Trophoblast cell (in vitro differentiated cells and primary cell): ENCODE results near the gene CXCL8.

Experiments used
- DNase-seq, 2 donors: peaks; one replicate each; pipeline ENCODE4 v3.0.0-alpha.2; 2016
- H2AFZ ChIP-seq: 2 replicates; pipeline ENCODE4 v1.6.1; 2013; ENCODE audit warnings: low read length, moderate library complexity, mild to moderate bottlenecking; ENCODE audit not compliant: insufficient read depth, poor library complexity
- H2AK5ac ChIP-seq: 2 replicates; pipeline ENCODE4 v1.6.1; 2013; ENCODE audit warnings: mild to moderate bottlenecking, low read length
- H2BK120ac ChIP-seq: 2 replicates; pipeline ENCODE4 v1.6.1; 2013; ENCODE audit warnings: low read length, mild to moderate bottlenecking, moderate library complexity; ENCODE audit not compliant: insufficient read depth, poor library complexity
- H2BK12ac ChIP-seq: 2 replicates; pipeline ENCODE4 v1.6.1; 2013; ENCODE audit warnings: mild to moderate bottlenecking, low read length, moderate library complexity
- H2BK5ac ChIP-seq: 2 replicates; pipeline ENCODE4 v1.6.1; 2013; ENCODE audit warnings: low read length, low read depth, moderate library complexity, mild to moderate bottlenecking; ENCODE audit not compliant: poor library complexity
- H3K14ac ChIP-seq: 2 replicates; pipeline ENCODE4 v1.6.1; 2013; ENCODE audit warnings: mild to moderate bottlenecking, low read length
- H3K18ac ChIP-seq: 2 replicates; pipeline ENCODE4 v1.6.1; 2013; ENCODE audit warnings: mild to moderate bottlenecking, low read length
- H3K23ac ChIP-seq: 2 replicates; pipeline ENCODE4 v1.6.1; 2013; ENCODE audit warnings: low read length
- H3K27ac ChIP-seq: 2 replicates; pipeline ENCODE4 v1.5.1; 2013; ENCODE audit warnings: low read depth, mild to moderate bottlenecking, inconsistent platforms, low read length, moderate library complexity
- H3K27me3 ChIP-seq: 2 replicates; pipeline ENCODE4 v1.6.1; 2013; ENCODE audit warnings: inconsistent platforms, mild to moderate bottlenecking, low read length, moderate library complexity; ENCODE audit not compliant: insufficient read depth
- H3K36me3 ChIP-seq, 2 experiments: 1 replicate in 1 of 2; 2 replicates in 1 of 2; pipeline ENCODE4 v1.6.1; 2013; ENCODE audit warnings: low read length in 2 of 2, mild to moderate bottlenecking in 2 of 2, moderate library complexity in 1 of 2; ENCODE audit not compliant: insufficient read depth in 2 of 2, control insufficient read depth in 1 of 2
- H3K4ac ChIP-seq: 2 replicates; pipeline ENCODE4 v1.6.1; 2013; ENCODE audit warnings: low read depth, mild to moderate bottlenecking, low read length, moderate library complexity
- H3K4me1 ChIP-seq, 2 experiments: 1 replicate in 1 of 2; 2 replicates in 1 of 2; pipeline ENCODE4 v1.6.1; 2013; ENCODE audit warnings: low read length in 2 of 2, mild to moderate bottlenecking in 2 of 2, moderate library complexity in 1 of 2; ENCODE audit not compliant: insufficient read depth in 2 of 2, control insufficient read depth in 1 of 2
- H3K4me2 ChIP-seq: 2 replicates; pipeline ENCODE4 v1.6.1; 2013; ENCODE audit warnings: inconsistent platforms, mild to moderate bottlenecking, low read length, moderate library complexity
- H3K4me3 ChIP-seq: 2 replicates; pipeline ENCODE4 v1.5.1; 2013; ENCODE audit warnings: mild to moderate bottlenecking, low read depth, low read length, inconsistent platforms
- H3K79me1 ChIP-seq: one replicate; pipeline ENCODE4 v1.6.1; 2013; ENCODE audit warnings: low read length
- H3K79me2 ChIP-seq: 2 replicates; pipeline ENCODE4 v1.6.1; 2013; ENCODE audit warnings: low read length, mild to moderate bottlenecking; ENCODE audit not compliant: control insufficient read depth, insufficient read depth, poor library complexity
- H3K9ac ChIP-seq: 2 replicates; pipeline ENCODE4 v1.6.1; 2013; ENCODE audit warnings: mild to moderate bottlenecking, low read length
- H3K9me3 ChIP-seq: 2 replicates; pipeline ENCODE4 v1.6.1; 2013; ENCODE audit warnings: low read depth, mild to moderate bottlenecking, control low read depth, inconsistent platforms, low read length; ENCODE audit not compliant: insufficient read depth
- H4K12ac ChIP-seq: 2 replicates; pipeline ENCODE4 v1.6.1; 2013; ENCODE audit warnings: low read depth, mild to moderate bottlenecking, low read length, moderate library complexity
- H4K8ac ChIP-seq: 2 replicates; pipeline ENCODE4 v1.6.1; 2013; ENCODE audit warnings: low read depth, mild to moderate bottlenecking, low read length, moderate library complexity
- H4K91ac ChIP-seq: one replicate; pipeline ENCODE4 v1.6.1; 2013; ENCODE audit warnings: low read depth, mild to moderate bottlenecking, low read length, moderate library complexity
- WGBS: extraction: QIAGEN DNeasy Blood & Tissue Kit; methylation state at CpG from one replicate; pipeline ENCODE4 v1.1.7; 2013; ENCODE audit warnings: missing lambda C conversion rate; ENCODE audit not compliant: insufficient read length, insufficient coverage; ENCODE audit errors: extremely low coverage; 5-methylcytosine and 5-hydroxymethylcytosine counted together

Gene CXCL8

DNA sequence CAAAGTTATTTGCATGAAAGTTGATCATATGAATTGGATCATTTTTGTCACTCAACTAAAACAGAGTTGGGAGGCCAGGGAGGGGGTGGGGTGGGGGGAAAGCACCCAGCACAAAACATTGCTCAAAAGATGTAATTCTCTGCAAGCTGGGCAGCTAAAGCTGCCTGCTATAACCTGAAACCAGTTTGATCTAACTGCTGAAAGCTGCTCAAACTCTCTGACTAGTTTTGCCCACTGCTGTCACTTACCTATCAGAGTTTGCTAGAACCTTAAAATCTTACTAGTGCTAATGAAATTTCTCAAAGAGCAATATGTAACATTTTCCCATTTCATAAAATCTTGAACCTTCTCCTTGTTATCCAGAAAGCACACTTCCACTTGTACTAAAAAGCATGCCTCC lies 10.4 kb downstream of the CXCL8 start:
- Histone ChIP-seq H2BK120ac (no peak overlapping the region), H3K4ac (no peak overlapping the region), H3K18ac (no peak overlapping the region), H3K27ac (no peak overlapping the region), H3K23ac (no peak overlapping the region), H3K4me3 (no peak overlapping the region), H3K79me2 (no peaks in the 10 kb centered on the region), H2AFZ (no peak overlapping the region), H3K9me3 (no peaks in the 10 kb centered on the region), H3K79me1 (no peaks in the 10 kb centered on the region), H4K91ac (no peak overlapping the region), H3K4me1 (no peaks in the 10 kb centered on the region), H2BK12ac (no peak overlapping the region), H3K4me2 (no peak overlapping the region), H2AK5ac (no peak overlapping the region), H4K8ac (no peak overlapping the region), H3K27me3 (no peaks in the 10 kb centered on the region), H3K9ac (no peak overlapping the region), H3K36me3 (no peaks in the 10 kb centered on the region), H3K14ac (no peak overlapping the region), H2BK5ac (no peak overlapping the region), H4K12ac (no peak overlapping the region)
- DNase-seq = no peak

DNA sequence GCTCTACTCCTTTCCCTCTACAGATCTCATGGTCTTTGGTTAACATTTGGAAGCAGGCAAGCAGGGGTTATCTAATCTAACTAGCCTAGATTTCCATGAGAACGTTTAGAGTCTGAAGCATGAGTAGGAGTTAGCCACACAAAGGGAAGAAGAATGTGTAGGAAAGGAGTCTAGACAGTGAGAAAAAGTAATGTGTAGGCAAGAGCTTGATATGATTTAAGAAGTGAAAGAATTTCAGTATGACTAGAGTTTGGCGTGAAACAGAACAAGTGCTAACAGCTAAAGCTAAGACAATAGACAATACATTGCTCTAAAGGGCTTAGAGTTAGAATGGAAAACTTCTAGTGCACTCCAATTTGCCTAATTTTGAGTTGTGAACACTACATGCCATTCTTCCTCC lies 10.8 kb downstream of the CXCL8 start:
- Histone ChIP-seq H3K27ac (no peak overlapping the region), H2BK5ac (no peak overlapping the region), H3K4me2 (no peak overlapping the region), H3K4me3 (no peak overlapping the region), H3K9ac (no peak overlapping the region), H3K79me2 (no peaks in the 10 kb centered on the region), H2BK12ac (no peak overlapping the region), H2AFZ (no peak overlapping the region), H3K14ac (no peak overlapping the region), H4K8ac (no peak overlapping the region), H3K23ac (no peak overlapping the region), H4K12ac (no peak overlapping the region), H4K91ac (no peak overlapping the region), H3K18ac (no peak overlapping the region), H3K79me1 (no peaks in the 10 kb centered on the region), H3K4ac (no peak overlapping the region), H3K27me3 (no peaks in the 10 kb centered on the region), H2BK120ac (no peak overlapping the region), H3K4me1 (no peaks in the 10 kb centered on the region), H3K36me3 (no peaks in the 10 kb centered on the region), H3K9me3 (no peaks in the 10 kb centered on the region), H2AK5ac (no peak overlapping the region)
- no peak for DNase-seq
- no CpG with 5 or more reads among the region's 2 CpGs for WGBS

DNA sequence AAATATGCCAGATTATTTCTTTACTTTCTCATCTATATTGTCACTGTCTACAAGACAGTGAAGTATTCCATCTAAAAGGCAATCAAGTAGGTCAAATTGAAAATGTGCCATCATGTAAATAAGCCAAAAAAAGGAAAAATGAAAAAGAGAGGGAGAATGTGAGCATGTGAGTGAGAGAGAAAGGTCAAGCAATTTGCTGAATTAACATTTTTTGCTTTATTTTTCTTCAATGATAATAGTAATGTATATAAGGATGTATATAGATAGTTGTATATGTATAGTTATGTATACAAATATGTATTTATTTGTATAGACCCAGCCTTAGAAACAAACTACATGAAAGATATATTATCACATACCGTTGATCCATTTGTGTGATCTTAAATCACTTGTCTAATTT lies 11.5 kb downstream of the CXCL8 start:
- no peak for DNase-seq
- H3K4me1 ChIP-seq = no peaks in the 10 kb centered on the region
- H4K8ac ChIP-seq = no peak overlapping the region
- H2AK5ac ChIP-seq = no peak overlapping the region
- no peaks in the 10 kb centered on the region for H3K36me3 ChIP-seq
- no peak overlapping the region for H2AFZ ChIP-seq
- no peak overlapping the region for H3K9ac ChIP-seq
- H4K12ac ChIP-seq = no peak overlapping the region
- H3K23ac ChIP-seq = no peak overlapping the region
- no peak overlapping the region for H3K4me3 ChIP-seq
- no peak overlapping the region for H3K4me2 ChIP-seq
- no peak overlapping the region for H3K27ac ChIP-seq
- no peak overlapping the region for H3K18ac ChIP-seq
- H3K4ac ChIP-seq = no peak overlapping the region
- H2BK12ac ChIP-seq = no peak overlapping the region
- WGBS = no CpG with 5 or more reads among the region's 1 CpG
- no peak overlapping the region for H4K91ac ChIP-seq
- no peaks in the 10 kb centered on the region for H3K79me2 ChIP-seq
- H3K79me1 ChIP-seq = no peaks in the 10 kb centered on the region
- H3K14ac ChIP-seq = no peak overlapping the region
- no peaks in the 10 kb centered on the region for H3K9me3 ChIP-seq
- no peaks in the 10 kb centered on the region for H3K27me3 ChIP-seq
- no peak overlapping the region for H2BK120ac ChIP-seq
- H2BK5ac ChIP-seq = no peak overlapping the region

DNA sequence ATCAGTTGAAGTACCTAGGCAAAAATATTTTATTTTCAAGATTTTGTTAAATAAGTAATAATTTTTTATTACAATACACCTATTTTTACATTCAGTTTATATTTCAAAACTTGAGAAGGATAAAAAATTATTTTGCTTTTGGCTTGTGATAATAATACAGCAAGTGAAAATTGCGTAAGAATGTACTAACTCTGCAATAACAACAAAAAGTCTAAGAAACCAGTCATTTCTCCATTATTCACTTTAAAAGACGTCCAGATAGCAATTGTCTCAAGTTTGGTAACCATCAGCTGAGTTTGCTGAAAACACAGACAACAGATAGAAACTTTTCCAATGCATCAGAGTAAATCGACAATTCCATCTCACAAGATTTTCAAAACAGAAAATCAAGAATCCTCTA lies 12.1 kb downstream of the CXCL8 start:
- Histone ChIP-seq H3K9me3 (no peaks in the 10 kb centered on the region), H3K36me3 (no peaks in the 10 kb centered on the region), H3K4me2 (no peak overlapping the region), H3K18ac (no peak overlapping the region), H3K79me2 (no peaks in the 10 kb centered on the region), H3K27ac (no peak overlapping the region), H3K9ac (no peak overlapping the region), H2BK5ac (no peak overlapping the region), H2BK12ac (no peak overlapping the region), H2AK5ac (no peak overlapping the region), H4K8ac (no peak overlapping the region), H4K91ac (no peak overlapping the region), H3K4ac (no peak overlapping the region), H2BK120ac (no peak overlapping the region), H2AFZ (no peak overlapping the region), H3K27me3 (no peaks in the 10 kb centered on the region), H4K12ac (no peak overlapping the region), H3K4me3 (no peak overlapping the region), H3K4me1 (no peaks in the 10 kb centered on the region), H3K23ac (no peak overlapping the region), H3K14ac (no peak overlapping the region), H3K79me1 (no peaks in the 10 kb centered on the region)
- no CpG with 5 or more reads among the region's 3 CpGs for WGBS
- no peak for DNase-seq

DNA sequence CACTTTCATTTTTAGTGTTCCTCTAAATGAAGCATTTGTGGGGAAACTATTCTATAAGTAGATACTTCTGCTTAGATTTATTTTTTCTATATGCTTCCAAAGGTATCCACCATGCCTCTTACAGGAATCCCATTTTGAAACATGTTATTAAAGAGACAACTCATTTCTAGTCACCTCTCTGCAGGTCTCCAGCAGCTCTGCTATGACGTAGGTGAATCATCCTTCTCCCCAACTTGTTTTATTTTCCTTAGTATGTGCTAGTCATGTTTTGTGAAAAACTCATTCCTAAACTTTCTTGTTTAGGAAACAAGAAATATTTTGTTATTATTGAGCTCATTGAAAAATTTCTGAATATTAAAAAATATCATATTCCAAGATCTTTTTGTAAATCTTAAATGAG lies 12.8 kb downstream of the CXCL8 start:
- Histone ChIP-seq H3K79me2 (no peaks in the 10 kb centered on the region), H2AK5ac (no peak overlapping the region), H3K9me3 (no peaks in the 10 kb centered on the region)

More for the DNA sequence above, 12.8 kb downstream of the CXCL8 start:
- H2BK12ac ChIP-seq = no peak overlapping the region
- H3K4me2 ChIP-seq = no peak overlapping the region
- no peak overlapping the region for H3K18ac ChIP-seq
- no peak overlapping the region for H3K27ac ChIP-seq
- no peak overlapping the region for H4K91ac ChIP-seq
- no peaks in the 10 kb centered on the region for H3K4me1 ChIP-seq
- H3K4ac ChIP-seq = no peak overlapping the region
- no peak overlapping the region for H2BK120ac ChIP-seq
- DNase-seq = no peak
- no peak overlapping the region for H3K14ac ChIP-seq
- H3K79me1 ChIP-seq = no peaks in the 10 kb centered on the region
- no peak overlapping the region for H4K12ac ChIP-seq
- no peak overlapping the region for H2BK5ac ChIP-seq
- H3K4me3 ChIP-seq = no peak overlapping the region
- no peaks in the 10 kb centered on the region for H3K27me3 ChIP-seq
- no peak overlapping the region for H2AFZ ChIP-seq
- no peak overlapping the region for H3K9ac ChIP-seq
- no CpG with 5 or more reads among the region's 1 CpG for WGBS
- no peaks in the 10 kb centered on the region for H3K36me3 ChIP-seq
- H4K8ac ChIP-seq = no peak overlapping the region
- H3K23ac ChIP-seq = no peak overlapping the region
